ENCODE results near the gene GPR137. TPM values are rescaled to one million over a fixed set of nuclear protein-coding genes. Genes with fewer than 3 reads are reported as not detected.

The GPR137 gene
- total RNA-seq, 1 experiment from 2014 or later, result 51.8 TPM

- no peak for TF ChIP-seq TCF7 (CRISPR knock-in tag; IDR thresholded peaks at IDR 0.05; ENCODE audit: low read depth)
- TF ChIP-seq FOXJ3 (CRISPR knock-in tag; IDR thresholded peaks at IDR 0.05; ENCODE audit: borderline replicate concordance), result no peak
- TF ChIP-seq ZMAT4 (CRISPR knock-in tag; IDR thresholded peaks at IDR 0.05), result no peak
- no peak for TF ChIP-seq TP53 (CRISPR knock-in tag; IDR thresholded peaks at IDR 0.05)
- TF ChIP-seq RELA (CRISPR knock-in tag; IDR thresholded peaks at IDR 0.05; ENCODE audit: borderline replicate concordance), result no peak
- TF ChIP-seq ZSCAN18 (CRISPR knock-in tag; IDR thresholded peaks at IDR 0.05), result no peak
- TF ChIP-seq GRHL2 (CRISPR knock-in tag; IDR thresholded peaks at IDR 0.05; ENCODE audit: insufficient replicate concordance, severe bottlenecking), result no peak
- no peak for TF ChIP-seq CBFB (CRISPR knock-in tag; IDR thresholded peaks at IDR 0.05; ENCODE audit: low read depth)
- TF ChIP-seq AFF4 (CRISPR knock-in tag; IDR thresholded peaks at IDR 0.05; ENCODE audit: borderline replicate concordance), result no peak
- TF ChIP-seq ZNF416 (CRISPR knock-in tag; IDR thresholded peaks at IDR 0.05), result no peak
- TF ChIP-seq ERG (CRISPR knock-in tag; IDR thresholded peaks at IDR 0.05), result no peak
- TF ChIP-seq PREB (CRISPR knock-in tag; IDR thresholded peaks at IDR 0.05; ENCODE audit: borderline replicate concordance), result no peak
- no peak for TF ChIP-seq ESRRA (CRISPR knock-in tag; IDR thresholded peaks at IDR 0.05; ENCODE audit: borderline replicate concordance)
- TF ChIP-seq KAT7 (CRISPR knock-in tag; IDR thresholded peaks at IDR 0.05; ENCODE audit: borderline replicate concordance), result no peak
- TF ChIP-seq NR2C2 (CRISPR knock-in tag; IDR thresholded peaks at IDR 0.05), result no peak
- TF ChIP-seq SMAD4 (CRISPR knock-in tag; IDR thresholded peaks at IDR 0.05), result no peak
- no peak for TF ChIP-seq ARID4B (CRISPR knock-in tag; IDR thresholded peaks at IDR 0.05; ENCODE audit: borderline replicate concordance)
- TF ChIP-seq CTCF (IDR thresholded peaks at IDR 0.05), result no peak
- no peak for TF ChIP-seq E2F1 (CRISPR knock-in tag; IDR thresholded peaks at IDR 0.05)
- peaks cover 24% of the 10 kb centered on the region for H3K36me3 Mint-ChIP-seq
- no peak overlapping the region for H3K4me3 Mint-ChIP-seq
- ChIA-PET CTCF (interaction anchor here (1.1 kb wide), 1 partner anchor 21 kb away, joined by 3 read pairs; no protein-coding TSS in a partner anchor), POLR2A (no interaction called here)
- no peaks in the 10 kb centered on the region for H3K9me3 Mint-ChIP-seq
- ATAC-seq (no peak), DNase-seq (ENCODE audit: low spot score) (no peak)
- H3K27me3 Mint-ChIP-seq (ENCODE audit: low read depth), result no peaks in the 10 kb centered on the region
- peaks cover 21% of the 10 kb centered on the region for H3K4me1 Mint-ChIP-seq
- H3K27ac Mint-ChIP-seq, result no peak overlapping the region
Observed at GRCh38 chr11:64320556-64320955, 34.9 kb downstream of the GPR137 start.
